VCaP (cell line): ENCODE measurements around the gene PTPRD.

Experiments
- H3K27ac ChIP-seq: fragments of 450-650 bp; 2 replicates; pipeline ENCODE4 v1.5.1; 2017
- CTCF ChIP-seq: fragments of 450-650 bp; conservative IDR thresholded peaks from 2 replicates; pipeline ENCODE4 v1.5.1; 2017; ENCODE audit warnings: mild to moderate bottlenecking, moderate library complexity

Gene PTPRD

GRCh38 chr9:8651070-8651845, 1961.5 kb downstream of the PTPRD start:
- no peak overlapping the region for H3K27ac ChIP-seq
- no peak for TF ChIP-seq CTCF

DNA sequence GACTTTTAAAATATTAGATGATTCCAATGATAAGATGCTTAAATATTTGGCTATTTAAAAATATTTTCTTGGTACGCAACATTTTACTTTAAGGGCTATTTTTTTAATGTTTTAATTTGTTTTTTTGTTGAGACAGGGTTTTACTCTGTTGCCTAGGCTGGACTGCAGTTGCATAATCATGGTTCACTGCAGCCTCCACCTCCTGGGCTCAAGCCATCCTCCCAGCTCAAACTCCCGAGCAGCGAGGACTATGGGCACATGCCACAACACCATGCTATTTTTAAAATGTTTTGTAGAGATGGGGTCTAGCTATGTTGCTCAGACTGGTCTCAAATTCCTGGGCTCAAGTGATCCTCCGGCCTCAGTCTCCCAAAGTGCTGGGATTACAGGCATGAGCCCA, 1963.0 kb downstream of the PTPRD start:
- H3K27ac ChIP-seq, result no peak overlapping the region
- no peak for TF ChIP-seq CTCF

DNA sequence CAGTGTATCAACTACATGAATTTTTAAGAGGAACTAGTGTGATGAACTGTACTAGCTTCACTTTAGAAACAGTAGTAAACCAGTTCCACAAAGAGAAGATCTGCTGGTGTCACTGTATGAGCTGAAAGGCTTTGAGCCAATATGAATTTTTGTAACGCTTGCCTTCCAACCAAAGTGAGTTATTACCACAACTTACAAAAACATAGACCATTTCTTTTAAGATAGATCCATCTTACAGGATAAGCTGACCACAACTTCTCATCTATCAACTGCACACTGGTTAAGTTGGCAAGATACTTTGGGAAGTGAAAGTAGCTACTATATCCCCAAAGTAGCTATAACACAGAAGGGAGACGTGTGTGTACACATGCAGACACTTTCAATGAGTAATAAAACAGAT, 1963.6 kb downstream of the PTPRD start:
- H3K27ac ChIP-seq, result no peak overlapping the region

DNA sequence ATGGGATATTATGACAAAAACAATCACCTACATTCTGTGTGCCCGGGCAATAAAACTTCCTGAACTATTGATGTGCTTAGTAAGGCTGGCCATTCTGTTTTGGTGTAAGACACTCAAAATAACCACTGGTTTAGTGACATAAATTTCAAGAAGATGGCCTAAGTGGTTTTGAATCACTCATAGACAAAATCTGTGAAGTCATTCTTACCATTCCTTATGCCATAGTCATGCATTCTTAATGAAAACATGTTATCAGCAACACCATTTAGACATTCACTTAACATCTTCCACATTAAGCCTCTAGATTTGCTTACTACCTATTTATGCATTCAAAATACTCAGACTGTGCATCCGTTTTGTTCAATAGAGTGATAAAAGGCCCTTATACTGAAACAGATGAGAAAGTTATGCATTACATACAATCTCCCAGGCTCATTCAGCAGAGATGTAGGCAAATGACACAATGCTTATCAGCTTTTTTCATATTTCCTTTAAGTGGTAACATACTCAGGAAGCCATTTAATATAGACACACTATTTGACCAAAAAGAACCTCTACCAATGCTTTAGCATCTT, 1964.4 kb downstream of the PTPRD start:
- H3K27ac ChIP-seq, result no peak overlapping the region
- TF ChIP-seq CTCF, result no peak

More for the DNA sequence above, 1963.6 kb downstream of the PTPRD start:
- TF ChIP-seq CTCF, result no peak

GRCh38 chr9:8647824-8648223, 1965.0 kb downstream of the PTPRD start:
- no peak for TF ChIP-seq CTCF
- no peak overlapping the region for H3K27ac ChIP-seq

DNA sequence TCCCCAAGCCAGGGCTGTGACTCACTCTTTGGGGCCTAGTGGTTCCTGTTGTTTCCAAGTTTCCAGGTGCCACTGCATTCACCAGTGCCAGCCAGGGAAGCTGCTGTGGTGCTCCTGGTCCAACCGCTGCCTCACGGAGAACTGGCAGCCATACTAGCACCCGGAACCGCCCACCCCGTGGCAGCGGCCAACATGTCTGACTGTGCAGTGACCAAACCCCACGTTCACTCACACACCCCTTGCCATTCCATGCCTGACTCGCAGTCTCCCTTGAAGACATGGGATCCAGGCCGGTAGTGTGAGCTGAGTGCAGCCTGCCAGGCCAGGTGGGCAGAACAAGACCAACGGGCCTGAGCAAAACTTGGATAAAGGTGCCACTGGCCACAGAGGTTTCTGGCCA, 1968.2 kb downstream of the PTPRD start:
- H3K27ac ChIP-seq, result no peak overlapping the region
- no peak for TF ChIP-seq CTCF

GRCh38 chr9:8643896-8644295, 1968.9 kb downstream of the PTPRD start:
- TF ChIP-seq CTCF, result no peak
- H3K27ac ChIP-seq, result no peak overlapping the region
